Natural killer cell (primary cell): ENCODE results near the gene TTC31. TPM values are rescaled to one million over a fixed set of nuclear protein-coding genes. Genes with fewer than 3 reads are reported as not detected.

Experiments
- ATAC-seq, 3 donors: fragments of 150-1000 bp in 2 of 3; fragments of 200-7000 bp in 1 of 3; cut with Tn5 transposase; 1 replicate in 1 of 3; 2 replicates in 2 of 3; pipeline ENCODE4 v1.10.0; 2021; ENCODE audit warnings: mild to moderate bottlenecking in 2 of 3, moderate library complexity in 2 of 3
- DNase-seq, 2 donors: peaks; one replicate each; pipeline versions ENCODE4 v3.0.0 to v3.0.0-alpha.2; 2013 to 2021; ENCODE audit warnings: mixed read lengths in 1 of 2
- H3K27ac ChIP-seq: one replicate; pipeline ENCODE4 v1.5.1; 2013; ENCODE audit warnings: mild to moderate bottlenecking, low read length
- H3K27me3 ChIP-seq: one replicate; pipeline ENCODE4 v1.6.1; 2013; ENCODE audit warnings: low read length; ENCODE audit not compliant: control insufficient read depth, insufficient read depth
- H3K36me3 ChIP-seq: one replicate; pipeline ENCODE4 v1.6.1; 2013; ENCODE audit warnings: low read length; ENCODE audit not compliant: control insufficient read depth, insufficient read depth
- H3K4me1 ChIP-seq: one replicate; pipeline ENCODE4 v1.6.1; 2013; ENCODE audit warnings: low read length; ENCODE audit not compliant: control insufficient read depth, insufficient read depth
- H3K4me3 ChIP-seq: one replicate; pipeline ENCODE4 v1.5.1; 2013; ENCODE audit warnings: low read length
- H3K9me3 ChIP-seq: one replicate; pipeline ENCODE4 v1.6.1; 2013; ENCODE audit warnings: low read length; ENCODE audit not compliant: control insufficient read depth, insufficient read depth
- H3K27ac Mint-ChIP-seq, 2 donors: one replicate each; pipeline ENCODE4 v1.8.0; 2022; ENCODE audit warnings: mild to moderate bottlenecking in 2 of 2, mixed read lengths in 2 of 2, moderate library complexity in 1 of 2
- H3K27me3 Mint-ChIP-seq, 2 donors: one replicate each; pipeline ENCODE4 v1.8.0; 2022; ENCODE audit warnings: low read depth in 2 of 2, mixed read lengths in 2 of 2
- H3K36me3 Mint-ChIP-seq: one replicate; pipeline ENCODE4 v1.8.0; 2022; ENCODE audit warnings: mixed read lengths
- H3K4me1 Mint-ChIP-seq, 2 donors: one replicate each; pipeline ENCODE4 v1.8.0; 2022; ENCODE audit warnings: mixed read lengths in 2 of 2
- H3K4me3 Mint-ChIP-seq: one replicate; pipeline ENCODE4 v1.8.0; 2022; ENCODE audit warnings: mild to moderate bottlenecking, moderate library complexity, mixed read lengths
- H3K9me3 Mint-ChIP-seq, 2 donors: one replicate each; pipeline ENCODE4 v1.8.0; 2022; ENCODE audit warnings: mixed read lengths in 2 of 2
- CTCF ChIP-seq: fragments of 200-600 bp; IDR thresholded peaks from one replicate; pipeline ENCODE4 v1.8.0; 2022; ENCODE audit warnings: antibody characterized with exemption
- WGBS: methylation state at CpG from one replicate; pipeline ENCODE4 v1.1.7; 2013; ENCODE audit warnings: missing lambda C conversion rate; ENCODE audit not compliant: insufficient coverage; 5-methylcytosine and 5-hydroxymethylcytosine counted together
- intact Hi-C: fragments of 100-400 bp; cut with micrococcal nuclease; formaldehyde crosslinking; loops from one replicate; pipeline ENCODE4 v1.14.2; 2022
- total RNA-seq, 4 donors: library from RNA; stranded (reverse); fragments of 120-200 nt in 1 of 4; gene quantifications; one replicate each; pipeline versions ENCODE4 v1.2.3 to v1.2.4, GENCODE V29; 2013 to 2022

Gene TTC31
- total RNA-seq, 3 donors from 2014 or later (not counting 1 experiment from before 2014, with no cell fraction given), result 51.3 to 59.7 (median 53.1) TPM

GRCh38 chr2:74491648-74492544, 9.0 kb downstream of the TTC31 start:
- Mint-ChIP-seq H3K27me3 (no peaks in the 10 kb centered on the region), H3K4me1 (peaks cover 0 to 10% of the 10 kb centered on the region in 2 donors), H3K4me3 (no peak overlapping the region), H3K27ac (no peak overlapping the region), H3K36me3 (no peaks in the 10 kb centered on the region), H3K9me3 (no peaks in the 10 kb centered on the region)
- no peak for DNase-seq
- 97% methylated on average over 12 of the region's 12 CpGs for WGBS
- Histone ChIP-seq H3K9me3 (no peaks in the 10 kb centered on the region), H3K36me3 (peaks cover 44% of the 10 kb centered on the region), H3K4me3 (no peak overlapping the region), H3K27ac (no peak overlapping the region), H3K27me3 (no peaks in the 10 kb centered on the region), H3K4me1 (no peaks in the 10 kb centered on the region)
- ATAC-seq, result no peak
- intact Hi-C loops, result no loop called here
- TF ChIP-seq CTCF, result no peak

- intact Hi-C loops, result no loop called here
- 96% methylated on average over 3 of the region's 3 CpGs for WGBS
- Histone ChIP-seq H3K27ac (no peak overlapping the region), H3K36me3 (peaks cover 42% of the 10 kb centered on the region), H3K9me3 (no peaks in the 10 kb centered on the region), H3K4me3 (no peak overlapping the region), H3K27me3 (no peaks in the 10 kb centered on the region), H3K4me1 (peaks cover 15% of the 10 kb centered on the region)
- peaks cover 8 to 20% of the 10 kb centered on the region in 2 donors for H3K4me1 Mint-ChIP-seq
- no peaks in the 10 kb centered on the region for H3K36me3 Mint-ChIP-seq
- ATAC-seq (no peak), DNase-seq (no peak)
- no peak overlapping the region for H3K4me3 Mint-ChIP-seq
- no peaks in the 10 kb centered on the region for H3K9me3 Mint-ChIP-seq
- peaks cover 0 to 4% of the 10 kb centered on the region in 2 donors for H3K27me3 Mint-ChIP-seq
- TF ChIP-seq CTCF, result no peak
- no peak overlapping the region for H3K27ac Mint-ChIP-seq
Observed at GRCh38 chr2:74493546-74493945, 10.7 kb downstream of the TTC31 start.

- H3K36me3 Mint-ChIP-seq, result no peaks in the 10 kb centered on the region
- H3K4me3 Mint-ChIP-seq, result no peak overlapping the region
- Histone ChIP-seq H3K36me3 (peaks cover 35% of the 10 kb centered on the region), H3K27me3 (peaks cover 5% of the 10 kb centered on the region), H3K9me3 (no peaks in the 10 kb centered on the region), H3K27ac (no peak overlapping the region), H3K4me3 (no peak overlapping the region), H3K4me1 (peaks cover 32% of the 10 kb centered on the region)
- peaks cover 16 to 27% of the 10 kb centered on the region in 2 donors for H3K4me1 Mint-ChIP-seq
- no peak for TF ChIP-seq CTCF
- WGBS, result 92% methylated on average over 1 of the region's 1 CpG
- DNase-seq (no peak), ATAC-seq (no peak)
- H3K27ac Mint-ChIP-seq, result no peak overlapping the region
- H3K27me3 Mint-ChIP-seq, result peaks cover 0 to 8% of the 10 kb centered on the region in 2 donors
- intact Hi-C loops, result no loop called here
- H3K9me3 Mint-ChIP-seq, result no peaks in the 10 kb centered on the region
Observed at GRCh38 chr2:74495440-74495839, 12.6 kb downstream of the TTC31 start.
